Fibroblast of pulmonary artery (primary cell): ENCODE results near the gene TSHZ2.

Experiments
- DNase-seq: peaks from one replicate; pipeline ENCODE4 v3.0.0-alpha.2; 2010; ENCODE audit warnings: low read depth
- H3K4me3 ChIP-seq: replicated peaks from 2 replicates; pipeline ENCODE4 v1.5.1; 2011; ENCODE audit warnings: low read depth, mild to moderate bottlenecking, control low read depth, low read length, moderate library complexity
- TF ChIP-seq, protein P1 (sequence below): IDR thresholded peaks from 2 replicates; pipeline ENCODE4 v1.5.1; 2011; ENCODE audit warnings: mild to moderate bottlenecking, control low read depth, low read length, inconsistent platforms; ENCODE audit errors: missing control alignments

TSHZ2 gene

DNA sequence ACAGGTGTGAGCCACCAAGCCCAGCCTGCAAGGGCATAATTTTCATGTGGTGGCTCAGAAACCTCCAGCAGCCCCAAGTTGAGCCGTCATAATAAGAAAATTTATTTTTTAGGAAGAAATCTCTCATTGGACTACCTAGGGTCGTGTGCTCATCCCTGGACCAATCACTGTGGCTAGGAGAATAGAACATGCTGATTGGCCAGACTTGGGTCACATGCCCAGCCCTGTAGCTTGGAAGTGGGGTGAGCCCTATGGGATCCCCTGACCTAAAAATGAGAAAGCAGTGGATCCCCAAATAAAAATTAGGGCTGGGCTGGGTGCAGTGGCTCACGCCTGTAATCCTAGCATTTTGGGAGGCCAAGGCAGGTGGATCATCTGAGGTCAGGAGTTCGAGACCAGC, 466.2 kb downstream of the TSHZ2 start:
- DNase-seq, result no peak
- no peak overlapping the region for H3K4me3 ChIP-seq
- TF ChIP-seq, protein P1, sequence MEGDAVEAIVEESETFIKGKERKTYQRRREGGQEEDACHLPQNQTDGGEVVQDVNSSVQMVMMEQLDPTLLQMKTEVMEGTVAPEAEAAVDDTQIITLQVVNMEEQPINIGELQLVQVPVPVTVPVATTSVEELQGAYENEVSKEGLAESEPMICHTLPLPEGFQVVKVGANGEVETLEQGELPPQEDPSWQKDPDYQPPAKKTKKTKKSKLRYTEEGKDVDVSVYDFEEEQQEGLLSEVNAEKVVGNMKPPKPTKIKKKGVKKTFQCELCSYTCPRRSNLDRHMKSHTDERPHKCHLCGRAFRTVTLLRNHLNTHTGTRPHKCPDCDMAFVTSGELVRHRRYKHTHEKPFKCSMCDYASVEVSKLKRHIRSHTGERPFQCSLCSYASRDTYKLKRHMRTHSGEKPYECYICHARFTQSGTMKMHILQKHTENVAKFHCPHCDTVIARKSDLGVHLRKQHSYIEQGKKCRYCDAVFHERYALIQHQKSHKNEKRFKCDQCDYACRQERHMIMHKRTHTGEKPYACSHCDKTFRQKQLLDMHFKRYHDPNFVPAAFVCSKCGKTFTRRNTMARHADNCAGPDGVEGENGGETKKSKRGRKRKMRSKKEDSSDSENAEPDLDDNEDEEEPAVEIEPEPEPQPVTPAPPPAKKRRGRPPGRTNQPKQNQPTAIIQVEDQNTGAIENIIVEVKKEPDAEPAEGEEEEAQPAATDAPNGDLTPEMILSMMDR, result no peak

DNA sequence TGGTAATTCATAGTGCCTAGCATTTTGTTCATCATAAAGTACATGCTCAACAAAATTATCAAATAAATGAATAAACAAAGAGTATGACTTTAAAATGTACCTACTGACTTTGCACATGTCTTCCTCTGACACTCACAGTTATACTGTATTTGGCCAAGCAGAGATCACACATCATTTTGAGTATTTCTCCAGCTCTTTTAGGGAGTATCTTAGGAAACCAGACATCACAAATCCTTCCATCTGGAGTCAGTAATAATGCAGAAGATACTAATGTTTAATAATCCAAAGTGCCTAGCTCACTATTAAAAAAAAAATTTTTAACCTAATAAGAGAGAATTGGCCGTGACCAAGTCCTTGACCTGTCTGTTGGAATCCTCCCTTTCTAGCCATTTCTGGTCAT, 466.9 kb downstream of the TSHZ2 start:
- TF ChIP-seq, protein P1, result no peak
- DNase-seq, result no peak
- H3K4me3 ChIP-seq, result no peak overlapping the region

DNA sequence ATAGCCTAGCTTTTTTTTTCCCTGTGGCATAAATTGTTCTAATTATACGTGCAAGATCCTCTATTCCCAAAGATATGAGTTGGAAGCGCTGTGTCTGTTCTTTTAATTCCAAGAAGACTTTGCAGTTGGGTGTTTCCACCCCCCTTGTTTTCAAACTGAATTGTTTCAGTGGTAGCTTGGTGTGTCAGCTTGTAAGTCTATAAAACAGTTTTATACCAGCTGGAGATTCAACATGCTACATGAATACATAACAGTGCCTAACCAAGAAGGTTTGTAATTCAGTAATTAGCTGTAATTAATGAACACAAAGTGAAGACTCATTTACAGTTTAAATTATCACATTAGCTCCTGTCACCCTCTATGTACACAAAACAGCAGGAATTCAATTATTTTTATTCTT, 467.5 kb downstream of the TSHZ2 start:
- H3K4me3 ChIP-seq, result no peak overlapping the region
- TF ChIP-seq, protein P1, result no peak
- no peak for DNase-seq

DNA sequence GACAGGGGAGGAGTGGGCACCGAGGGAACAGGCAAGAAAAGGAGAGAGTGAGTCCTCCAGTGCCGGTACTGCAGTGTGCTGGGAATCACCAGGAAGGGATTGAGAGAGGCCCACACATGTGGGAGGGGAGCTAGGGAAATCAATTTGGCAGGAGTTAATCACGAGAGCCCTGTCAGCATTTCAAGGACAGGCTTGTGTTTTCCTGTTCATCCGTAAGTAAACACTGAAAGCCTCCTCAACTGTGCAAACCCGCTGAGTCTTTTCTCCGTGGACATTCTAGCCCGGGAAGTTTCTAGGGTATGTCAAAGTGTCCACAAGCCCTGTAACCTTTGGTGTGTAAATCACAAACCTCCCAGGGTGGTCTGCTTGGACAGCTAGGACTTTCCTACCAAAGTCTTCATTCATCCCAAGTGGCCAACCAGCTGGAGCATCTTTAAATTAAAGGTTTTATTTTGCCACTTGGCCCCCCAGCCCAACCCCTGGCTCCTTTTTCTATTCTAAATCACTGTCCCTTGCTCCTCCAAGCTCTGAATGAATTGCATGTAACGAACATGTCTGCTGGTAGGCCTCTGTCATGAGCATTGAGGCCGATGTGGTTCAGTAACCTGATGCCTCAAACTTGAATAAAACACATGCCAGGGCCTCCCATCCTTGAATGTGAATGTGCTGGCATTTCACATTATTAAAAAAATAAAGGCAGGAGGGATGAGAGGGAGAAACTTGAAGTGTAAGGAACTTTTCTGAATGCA, 472.4 kb downstream of the TSHZ2 start:
- no peak for DNase-seq
- H3K4me3 ChIP-seq, result no peak overlapping the region

DNA sequence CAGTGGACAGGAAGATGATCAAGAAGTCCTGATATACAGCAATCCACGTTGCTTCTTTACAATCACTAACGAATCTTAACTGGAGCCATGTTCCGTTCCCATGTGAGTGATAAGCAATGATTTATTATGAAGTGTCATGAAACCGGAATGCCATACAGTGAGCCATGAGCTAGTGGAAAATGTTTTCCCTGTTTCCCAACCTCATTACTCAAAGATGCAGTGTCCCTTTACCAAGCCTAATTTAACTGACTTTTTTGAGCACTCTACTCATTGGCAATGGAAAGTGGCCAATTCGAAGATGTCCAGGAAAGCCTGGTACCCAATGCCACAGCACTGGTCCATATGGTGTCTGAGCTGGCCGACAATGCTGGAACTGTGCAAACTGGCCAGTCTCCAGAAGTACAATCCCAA, 473.2 kb downstream of the TSHZ2 start:
- no peak overlapping the region for H3K4me3 ChIP-seq
- TF ChIP-seq, protein P1, result no peak
- peak; percentile 28 for DNase-seq

More for the DNA sequence above, 472.4 kb downstream of the TSHZ2 start:
- TF ChIP-seq, protein P1, result no peak

DNA sequence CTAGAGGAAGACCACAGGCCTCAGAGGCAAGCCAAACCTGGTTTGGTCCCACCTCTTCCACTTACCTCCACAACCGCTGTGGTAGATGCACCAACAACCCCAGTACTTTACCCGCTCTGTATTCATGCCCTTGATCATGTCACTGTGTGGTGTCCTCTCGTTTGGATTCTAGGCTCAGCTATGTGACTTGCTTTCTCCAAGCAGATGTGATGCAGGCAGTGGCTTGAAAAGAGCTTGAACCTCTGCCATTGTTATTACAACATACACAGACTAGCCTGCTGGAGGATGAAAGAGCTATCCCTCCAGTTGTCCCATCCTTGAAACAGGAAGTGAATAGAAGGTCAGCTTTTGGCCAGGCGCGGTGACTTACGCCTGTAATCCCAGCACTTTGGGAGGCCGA, 473.8 kb downstream of the TSHZ2 start:
- no peak overlapping the region for H3K4me3 ChIP-seq
- no peak for DNase-seq
- TF ChIP-seq, protein P1, result no peak

DNA sequence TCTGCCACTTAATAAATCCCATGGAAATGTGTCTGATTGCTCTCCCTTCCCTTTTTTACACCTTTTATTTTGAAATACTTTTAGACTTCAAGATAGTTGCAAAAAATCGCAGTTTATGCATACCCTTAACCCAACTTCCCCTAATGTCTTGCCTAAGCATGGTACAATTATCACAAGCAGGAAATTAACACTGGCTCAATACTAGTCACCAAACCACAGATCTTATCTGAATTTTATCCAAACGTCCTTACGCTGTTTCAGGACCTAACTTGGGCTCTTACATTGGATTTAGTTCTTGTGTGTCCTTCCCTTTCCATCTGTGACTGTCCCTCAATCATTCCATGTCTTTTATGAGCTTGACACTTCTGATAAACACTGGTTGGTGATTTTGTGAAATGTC, 475.2 kb downstream of the TSHZ2 start:
- TF ChIP-seq, protein P1, result no peak
- DNase-seq, result no peak
- H3K4me3 ChIP-seq, result no peak overlapping the region
